H1 (cell line): Measurements from ENCODE around the gene COQ9. TPM values are rescaled to one million over a fixed set of nuclear protein-coding genes. Genes with fewer than 3 reads are reported as not detected.

Source experiments
- CTCF ChIA-PET: fragments of 300-600 bp; sonication (Branson Sonifier 250); formaldehyde crosslinking; loops from one replicate; lab custom pipeline; 2021; ENCODE audit not compliant: partially characterized antibody; lab: Charles Lee
- POLR2A ChIA-PET: fragments of 300-600 bp; sonication (Branson Sonifier 250); formaldehyde crosslinking; loops from one replicate; lab custom pipeline; 2021; ENCODE audit warnings: inconsistent platforms; ENCODE audit not compliant: partially characterized antibody; lab: Charles Lee
- DNase-seq, 2 experiments: peaks; one replicate each; pipeline versions ENCODE4 v3.0.0 to v3.0.0-alpha.2; 2010 to 2022; ENCODE audit warnings: low spot score in 2 of 2, low read depth in 1 of 2, mixed read lengths in 1 of 2
- FAIRE-seq: peaks from 2 replicates; lab custom pipeline; 2011; peaks lifted over from hg19 to GRCh38; lab: Jason Lieb, UNC
- H2AFZ ChIP-seq: 2 replicates; pipeline ENCODE4 v1.8.1; 2012; ENCODE audit warnings: low read length, inconsistent platforms
- H2AK5ac ChIP-seq: 2 replicates; pipeline ENCODE4 v1.6.1; 2013; ENCODE audit warnings: low read depth, low read length
- H2BK120ac ChIP-seq: replicated peaks from 2 replicates; pipeline ENCODE3; 2013; ENCODE audit warnings: low read depth, low read length, inconsistent platforms
- H2BK12ac ChIP-seq: 2 replicates; pipeline ENCODE4 v1.6.1; 2013; ENCODE audit warnings: low read depth, low read length
- H2BK15ac ChIP-seq: 2 replicates; pipeline ENCODE4 v1.6.1; 2013; ENCODE audit warnings: low read length
- H2BK20ac ChIP-seq: 2 replicates; pipeline ENCODE4 v1.6.1; 2013; ENCODE audit warnings: low read length
- H2BK5ac ChIP-seq: 2 replicates; pipeline ENCODE4 v1.6.1; 2013; ENCODE audit warnings: low read depth, low read length
- H3K14ac ChIP-seq: 2 replicates; pipeline ENCODE4 v1.6.1; 2013; ENCODE audit warnings: inconsistent platforms; ENCODE audit not compliant: insufficient read length
- H3K18ac ChIP-seq: 2 replicates; pipeline ENCODE4 v1.6.1; 2013; ENCODE audit warnings: low read length; ENCODE audit errors: extremely low read depth
- H3K23ac ChIP-seq: 2 replicates; pipeline ENCODE4 v1.6.1; 2013; ENCODE audit warnings: inconsistent platforms; ENCODE audit not compliant: insufficient read length
- H3K23me2 ChIP-seq: 2 replicates; pipeline ENCODE4 v1.6.1; 2013; ENCODE audit warnings: low read depth, low read length
- H3K27ac ChIP-seq: 2 replicates; pipeline ENCODE4 v1.6.1; 2011; ENCODE audit warnings: low read depth, low read length, inconsistent platforms
- H3K27me3 ChIP-seq, 4 experiments: replicated peaks in 1 of 4; 1 replicate in 1 of 4; 2 replicates in 3 of 4; pipeline versions ENCODE4 v1.6.1 to v1.8.1; 2011 to 2013; ENCODE audit warnings: low read length in 3 of 4, mild to moderate bottlenecking in 3 of 4, inconsistent platforms in 2 of 4, mixed read lengths in 2 of 4, moderate library complexity in 1 of 4; ENCODE audit not compliant: control insufficient read depth in 3 of 4, insufficient read depth in 3 of 4; ENCODE audit errors: extremely low read depth in 1 of 4
- H3K36me3 ChIP-seq, 4 experiments: 2 replicates each; pipeline versions ENCODE4 v1.6.1 to v1.8.1; 2011 to 2013; ENCODE audit warnings: mild to moderate bottlenecking in 4 of 4, low read length in 3 of 4, moderate library complexity in 2 of 4, control low read depth in 1 of 4, inconsistent platforms in 1 of 4; ENCODE audit not compliant: insufficient read depth in 4 of 4, control insufficient read depth in 2 of 4
- H3K4ac ChIP-seq: replicated peaks from 2 replicates; pipeline ENCODE3; 2013; ENCODE audit warnings: low read length, low read depth, mixed read lengths, inconsistent platforms; ENCODE audit not compliant: insufficient read length
- H3K4me1 ChIP-seq, 4 experiments: replicated peaks in 1 of 4; 1 replicate in 1 of 4; 2 replicates in 3 of 4; pipeline versions ENCODE4 v1.6.1 to v1.8.1; 2011 to 2013; ENCODE audit warnings: low read length in 3 of 4, inconsistent platforms in 2 of 4, mixed read lengths in 1 of 4; ENCODE audit not compliant: insufficient read depth in 4 of 4, control insufficient read depth in 3 of 4
- H3K4me2 ChIP-seq, 2 experiments: 2 replicates each; pipeline versions ENCODE4 v1.6.1 to v1.8.1; 2011 to 2013; ENCODE audit warnings: low read depth in 2 of 2, low read length in 2 of 2, control low read depth in 1 of 2, inconsistent platforms in 1 of 2, mild to moderate bottlenecking in 1 of 2; ENCODE audit not compliant: insufficient read depth in 1 of 2
- H3K4me3 ChIP-seq, 4 experiments: fragments of 200-600, 300-600 bp in 1 of 4; sonication (generic), shearing (Covaris generic), sonication (Bioruptor Twin) in 1 of 4; 2 replicates each; pipeline versions ENCODE4 v1.5.1 to v1.8.1; 2011 to 2016; ENCODE audit warnings: low read length in 4 of 4, low read depth in 3 of 4, control low read depth in 2 of 4, inconsistent platforms in 2 of 4, mild to moderate bottlenecking in 2 of 4, mixed read lengths in 1 of 4, moderate library complexity in 1 of 4; ENCODE audit not compliant: insufficient read depth in 2 of 4; ENCODE audit errors: extremely low read depth in 1 of 4
- H3K56ac ChIP-seq: replicated peaks from 2 replicates; pipeline ENCODE3; 2013; ENCODE audit warnings: low read depth, mild to moderate bottlenecking, mixed read lengths, low read length, inconsistent platforms; ENCODE audit not compliant: insufficient read length
- H3K79me1 ChIP-seq: 2 replicates; pipeline ENCODE4 v1.6.1; 2013; ENCODE audit warnings: low read depth, low read length, control low read depth
- H3K79me2 ChIP-seq, 2 experiments: 2 replicates each; pipeline versions ENCODE4 v1.6.1 to v1.8.1; 2012 to 2013; ENCODE audit warnings: low read length in 2 of 2, mild to moderate bottlenecking in 2 of 2, inconsistent platforms in 1 of 2; ENCODE audit not compliant: insufficient read depth in 2 of 2, control insufficient read depth in 1 of 2
- H3K9ac ChIP-seq, 4 experiments: replicated peaks in 1 of 4; 1 replicate in 1 of 4; 2 replicates in 3 of 4; pipeline versions ENCODE4 v1.6.1 to v1.8.1; 2011 to 2013; ENCODE audit warnings: low read depth in 3 of 4, low read length in 3 of 4, control low read depth in 2 of 4, mild to moderate bottlenecking in 2 of 4, moderate library complexity in 2 of 4, inconsistent platforms in 1 of 4; ENCODE audit errors: extremely low read depth in 1 of 4
- H3K9me3 ChIP-seq, 2 experiments: 2 replicates each; pipeline versions ENCODE4 v1.6.1 to v1.8.1; 2012 to 2013; ENCODE audit warnings: mild to moderate bottlenecking in 2 of 2, moderate library complexity in 2 of 2, control low read depth in 1 of 2, inconsistent platforms in 1 of 2, low read depth in 1 of 2, low read length in 1 of 2, mixed read lengths in 1 of 2; ENCODE audit not compliant: insufficient read depth in 2 of 2
- H4K20me1 ChIP-seq, 2 experiments: replicated peaks in 1 of 2; 2 replicates each; pipeline versions ENCODE3 to v1.8.1; 2011 to 2013; ENCODE audit warnings: inconsistent platforms in 2 of 2, low read length in 2 of 2, mild to moderate bottlenecking in 1 of 2; ENCODE audit not compliant: insufficient read depth in 2 of 2, control insufficient read depth in 1 of 2
- H4K5ac ChIP-seq: 2 replicates; pipeline ENCODE4 v1.6.1; 2013; ENCODE audit warnings: low read length, low read depth, mixed read lengths, inconsistent platforms; ENCODE audit not compliant: insufficient read length
- H4K8ac ChIP-seq: 2 replicates; pipeline ENCODE4 v1.8.0; 2013; ENCODE audit warnings: mild to moderate bottlenecking, moderate library complexity, low read length, inconsistent platforms; ENCODE audit not compliant: insufficient read depth; ENCODE audit errors: extremely low read depth
- H4K91ac ChIP-seq: replicated peaks from 2 replicates; pipeline ENCODE3; 2013; ENCODE audit warnings: low read length, mixed read lengths, inconsistent platforms; ENCODE audit not compliant: insufficient read length
- BRCA1 ChIP-seq: IDR thresholded peaks from 2 replicates; pipeline ENCODE4 v1.6.1; 2012; ENCODE audit warnings: low read depth, low read length, improper control_type of control experiment
- GTF2F1 ChIP-seq: IDR thresholded peaks from 2 replicates; pipeline ENCODE4 v1.6.1; 2012; ENCODE audit warnings: low read depth, low read length, improper control_type of control experiment, borderline replicate concordance
- HDAC2 ChIP-seq, 2 experiments: fragments of 300-600 bp in 1 of 2; sonication (generic) in 1 of 2; IDR thresholded peaks; 2 replicates each; pipeline ENCODE4 v1.6.1; 2011 to 2012; ENCODE audit warnings: low read depth in 2 of 2, low read length in 2 of 2, mild to moderate bottlenecking in 2 of 2, moderate library complexity in 2 of 2, borderline replicate concordance in 1 of 2, inconsistent platforms in 1 of 2
- JUN ChIP-seq: IDR thresholded peaks from 2 replicates; pipeline ENCODE4 v1.6.1; 2011; ENCODE audit warnings: low read depth, mild to moderate bottlenecking, improper control_type of control experiment, low read length
- KDM1A ChIP-seq: fragments of 200-600, 300-600 bp; sonication (generic); IDR thresholded peaks from 2 replicates; pipeline ENCODE4 v1.7.1; 2016; ENCODE audit warnings: mild to moderate bottlenecking, low read length, borderline replicate concordance
- NANOG ChIP-seq: IDR thresholded peaks from 2 replicates; pipeline ENCODE4 v1.6.1; 2011; ENCODE audit warnings: low read length, low read depth, mild to moderate bottlenecking, inconsistent platforms; ENCODE audit not compliant: insufficient read depth, poor library complexity, severe bottlenecking
- SAP30 ChIP-seq: fragments of 300-600 bp; sonication (generic); IDR thresholded peaks from 2 replicates; pipeline ENCODE4 v1.7.1; 2012; ENCODE audit warnings: low read length, moderate library complexity, mild to moderate bottlenecking, inconsistent platforms; ENCODE audit not compliant: insufficient read depth, insufficient replicate concordance
- SP1 ChIP-seq: IDR thresholded peaks from 2 replicates; pipeline ENCODE4 v1.6.1; 2011; ENCODE audit warnings: low read depth, low read length
- SP4 ChIP-seq: IDR thresholded peaks from 2 replicates; pipeline ENCODE4 v1.6.1; 2012; ENCODE audit warnings: low read length, inconsistent platforms
- SUZ12 ChIP-seq: fragments of 200-600 bp; sonication (generic); IDR thresholded peaks from 2 replicates; pipeline ENCODE4 v1.6.1; 2012; ENCODE audit warnings: mild to moderate bottlenecking, inconsistent platforms, low read length, moderate library complexity, mixed read lengths
- TAF1 ChIP-seq: IDR thresholded peaks from 2 replicates; pipeline ENCODE4 v1.6.1; 2011; ENCODE audit warnings: mild to moderate bottlenecking, low read depth, low read length
- WGBS, 2 experiments: shearing (Covaris generic) in 1 of 2; methylation state at CpG; one replicate each; pipeline versions ENCODE4 v1.1.6 to v1.1.7; 2013 to 2015; ENCODE audit warnings: low lambda C conversion rate in 2 of 2, mixed read lengths in 2 of 2, inconsistent platforms in 1 of 2, low coverage in 1 of 2, missing lambda C conversion rate in 1 of 2; ENCODE audit not compliant: insufficient replicate concordance in 2 of 2, insufficient coverage in 1 of 2, insufficient read length in 1 of 2; ENCODE audit errors: extremely low coverage in 1 of 2, missing lambda C conversion rate in 1 of 2; 5-methylcytosine and 5-hydroxymethylcytosine counted together
- polyA plus RNA-seq, 7 experiments: library from polyadenylated mRNA; depleted of rRNA in 3 of 7; stranded (reverse) in 5 of 7; unstranded in 2 of 7; fragments of >200 nt in 5 of 7; fragments of 200-250 nt in 2 of 7; gene quantifications; 1 replicate in 5 of 7; 2 replicates in 1 of 7; 4 replicates in 1 of 7; pipeline versions ENCODE4 v1.2.1 to v1.2.3, GENCODE V29; 2011 to 2013; ENCODE audit warnings: missing spikeins in 2 of 7, mixed read lengths in 2 of 7
- total RNA-seq: library from RNA; stranded (reverse); fragmentation: NEBNext Ultra II Directional; extraction: Animal tissue kit (Norgen Biotek cat#: 25700); gene quantifications from 2 replicates; pipeline ENCODE4 v1.2.1, GENCODE V29; 2021
- TF ChIP-seq, protein P1 (sequence below): IDR thresholded peaks from 2 replicates; pipeline ENCODE4 v1.6.1; 2012; ENCODE audit warnings: inconsistent platforms

The COQ9 gene
- total and polyA plus RNA-seq, 2 of the 8 experiments (the other 6 are each of a cell fraction or from before 2014, with no cell fraction given) = 33.3 to 60.3 TPM

DNA sequence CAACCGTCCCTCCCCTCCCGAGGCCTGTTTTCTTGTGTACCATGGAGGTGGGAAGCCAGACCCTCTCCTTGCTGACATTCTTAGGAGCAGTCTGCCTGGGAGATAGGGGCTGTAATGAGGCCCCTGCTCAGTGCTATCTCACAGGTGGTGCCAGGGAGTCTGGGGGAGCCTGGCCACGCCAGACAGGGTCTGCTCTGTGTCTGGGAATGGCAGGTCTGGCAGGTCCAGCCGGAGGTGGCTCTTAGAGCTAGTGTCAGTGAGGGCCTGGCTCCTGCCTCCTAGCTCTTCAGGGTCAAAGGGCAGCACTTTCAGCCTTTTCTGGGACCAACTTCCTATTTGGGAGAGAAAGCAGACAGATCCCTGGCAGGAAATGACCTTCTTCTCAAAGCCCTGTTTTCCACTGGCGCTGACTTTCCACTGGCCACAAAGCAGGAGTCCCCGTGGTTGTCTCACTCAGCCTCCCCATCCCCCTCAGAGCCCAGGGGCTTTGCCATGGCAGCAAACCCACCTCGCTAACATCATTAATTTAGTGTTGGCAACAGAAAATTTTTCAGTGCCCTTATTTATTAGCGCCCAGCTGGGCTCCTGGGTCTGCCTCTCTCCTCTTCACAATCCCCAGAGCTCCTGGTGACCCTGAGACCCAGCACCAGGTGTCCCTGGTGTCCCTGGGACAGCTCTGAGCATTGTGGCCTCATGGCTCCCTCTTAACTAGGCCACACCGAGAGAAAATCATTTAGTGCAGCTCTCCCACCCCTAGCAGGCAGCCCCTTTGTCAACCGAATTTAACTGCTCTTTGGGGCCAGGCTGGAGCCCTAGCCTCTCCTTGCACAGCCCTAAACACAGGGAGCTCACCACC, 63.0 kb downstream of the COQ9 start:
- H3K14ac ChIP-seq = no peak overlapping the region
- no peak overlapping the region for H3K4me2 ChIP-seq
- no peak overlapping the region for H2BK12ac ChIP-seq
- no peak overlapping the region for H2AFZ ChIP-seq
- no peak overlapping the region for H2BK20ac ChIP-seq
- no peaks in the 10 kb centered on the region for H3K79me1 ChIP-seq
- H4K91ac ChIP-seq = no peak overlapping the region
- H4K5ac ChIP-seq = no peak overlapping the region
- peaks cover 0 to 15% (median 7%) of the 10 kb centered on the region in 4 experiments; a peak in 6 of 7 replicates for H3K4me1 ChIP-seq
- peaks cover 0 to 1% of the 10 kb centered on the region in 2 experiments for H4K20me1 ChIP-seq
- WGBS, 2 experiments = 83% methylated on average over 10 of the region's 10 CpGs; no CpG with 5 or more reads in 1 of the 2 experiments
- H3K56ac ChIP-seq = no peak overlapping the region
- H3K27me3 ChIP-seq = no peaks in the 10 kb centered on the region
- H2BK15ac ChIP-seq = no peak overlapping the region
- H3K18ac ChIP-seq = no peak overlapping the region
- no peaks in the 10 kb centered on the region for H3K23me2 ChIP-seq
- no peak overlapping the region for H2AK5ac ChIP-seq
- H2BK120ac ChIP-seq = no peak overlapping the region
- DNase-seq = no peak
- FAIRE-seq = no peak
- H3K4ac ChIP-seq = no peak overlapping the region
- no peaks in the 10 kb centered on the region for H3K79me2 ChIP-seq
- H3K9ac ChIP-seq = no peak overlapping the region
- H3K4me3 ChIP-seq = no peak overlapping the region
- POLR2A ChIA-PET = interaction anchor here (0.9 to 1.7 kb wide), 3 partner anchors 8 to 19 kb away, joined by 4 to 5 read pairs (median 5); no protein-coding TSS in a partner anchor
- H3K23ac ChIP-seq = no peak overlapping the region
- CTCF ChIA-PET = interaction anchor here (0.6 to 8.8 kb wide), 4 partner anchors 8 to 18 kb away, joined by 4 to 89 read pairs (median 5); no protein-coding TSS in a partner anchor
- H3K27ac ChIP-seq = no peak overlapping the region
- H3K9me3 ChIP-seq = no peaks in the 10 kb centered on the region
- H2BK5ac ChIP-seq = no peak overlapping the region
- H3K36me3 ChIP-seq = no peaks in the 10 kb centered on the region
- no peak overlapping the region for H4K8ac ChIP-seq
- no peak for TF ChIP-seq SP4
- TF ChIP-seq HDAC2 (IDR thresholded peaks at IDR 0.05; ENCODE audit: borderline replicate concordance in 1 of 2, low read depth in 2 of 2, low read length in 2 of 2) = no peak
- TF ChIP-seq TAF1 = no peak
- TF ChIP-seq SP1 = no peak
- TF ChIP-seq BRCA1 = no peak
- TF ChIP-seq SAP30 = no peak
- TF ChIP-seq, protein P1, sequence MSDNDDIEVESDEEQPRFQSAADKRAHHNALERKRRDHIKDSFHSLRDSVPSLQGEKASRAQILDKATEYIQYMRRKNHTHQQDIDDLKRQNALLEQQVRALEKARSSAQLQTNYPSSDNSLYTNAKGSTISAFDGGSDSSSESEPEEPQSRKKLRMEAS = no peak
- no peak for TF ChIP-seq KDM1A
- no peak for TF ChIP-seq SUZ12
- no peak for TF ChIP-seq NANOG
- no peak for TF ChIP-seq GTF2F1
- TF ChIP-seq JUN = no peak
